Stimulated activated naive CD4-positive, alpha-beta T cell treated with Interleukin-2 at 50 U/mL for 16 hours (primary cell): ENCODE data around the gene EML6.
"Not testable (repeated sequence)": the region's sequence is repeated elsewhere in the genome, so short reads cannot be mapped to it uniquely, and the experiment has no call there.

Source experiments
- DNase-seq: peaks from one replicate; lab custom pipeline; 2025; lab: John Stamatoyannopoulos, UW

The EML6 gene

GRCh38 chr2:54723131-54723995 lies at the start of gene EML6:
Gene EML6 (plus strand): TSS chr2:54723662. CDS start chr2:54725062, 1,400 bp downstream.
- DNase-seq: peak; percentile 99

DNA sequence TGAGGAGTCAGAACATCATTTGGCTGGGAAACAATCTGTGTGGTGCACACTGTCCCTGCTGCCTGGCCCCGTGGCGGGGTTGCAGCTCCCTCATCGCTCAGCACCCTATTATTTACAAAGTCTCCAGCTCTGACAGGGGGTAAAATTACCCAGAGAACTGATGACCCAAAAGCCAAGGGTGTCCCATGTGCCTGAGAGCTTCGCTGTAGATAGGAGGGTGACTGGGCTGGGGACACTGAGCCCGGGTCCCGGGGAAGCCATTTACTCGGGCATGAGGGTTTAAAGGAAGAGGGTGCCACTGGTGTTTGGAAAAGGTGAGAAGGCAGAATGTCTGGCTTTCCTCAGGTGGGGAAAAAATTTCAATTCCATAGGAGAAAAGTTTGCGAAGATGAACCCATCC lies 48.2 kb upstream of the EML6 start:
- DNase-seq: no peak

DNA sequence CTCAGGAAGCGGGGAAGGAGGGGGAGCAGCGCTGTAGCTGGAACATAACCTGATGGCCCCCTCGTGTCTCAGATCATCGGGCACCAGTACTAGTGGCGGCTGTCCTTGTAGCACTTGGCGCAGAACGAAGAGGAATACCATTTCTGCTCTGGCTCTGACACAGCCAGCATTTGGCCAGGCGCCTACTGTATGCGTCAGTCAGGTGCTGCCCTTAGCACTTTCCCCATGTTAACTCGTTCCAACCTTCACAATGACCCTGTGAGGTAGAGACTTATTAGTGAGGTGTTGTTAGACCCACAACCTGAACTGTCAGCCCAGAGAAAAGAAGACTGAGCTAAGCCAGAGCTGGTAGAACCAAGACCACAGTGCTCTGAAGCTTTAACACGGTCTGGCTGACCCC lies 47.7 kb upstream of the EML6 start:
- no peak for DNase-seq

- DNase-seq: no peak
Measured at GRCh38 chr2:54676656-54677055, 46.8 kb upstream of the EML6 start.

- no peak for DNase-seq
Measured at GRCh38 chr2:54677476-54678265, 45.8 kb upstream of the EML6 start.

DNA sequence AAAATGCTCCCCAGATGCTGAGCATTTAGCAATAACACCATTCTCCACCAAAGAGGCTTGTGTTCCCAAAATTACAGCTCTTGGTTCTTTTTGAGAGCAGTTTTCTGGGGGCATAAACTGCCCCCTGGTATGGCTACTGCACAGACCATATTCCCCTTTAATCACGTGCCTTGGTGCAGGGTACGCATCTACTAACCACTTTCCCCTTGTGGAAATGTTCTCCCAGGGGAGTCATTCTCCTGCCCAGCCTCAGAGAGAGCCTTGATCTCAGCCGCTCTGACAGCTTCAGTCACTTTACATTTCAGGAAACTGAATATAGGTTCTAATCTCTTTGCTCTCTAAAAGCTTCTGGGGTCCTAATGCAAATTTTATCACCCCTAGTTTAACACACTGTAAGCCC lies 44.7 kb upstream of the EML6 start:
- no peak for DNase-seq

DNA sequence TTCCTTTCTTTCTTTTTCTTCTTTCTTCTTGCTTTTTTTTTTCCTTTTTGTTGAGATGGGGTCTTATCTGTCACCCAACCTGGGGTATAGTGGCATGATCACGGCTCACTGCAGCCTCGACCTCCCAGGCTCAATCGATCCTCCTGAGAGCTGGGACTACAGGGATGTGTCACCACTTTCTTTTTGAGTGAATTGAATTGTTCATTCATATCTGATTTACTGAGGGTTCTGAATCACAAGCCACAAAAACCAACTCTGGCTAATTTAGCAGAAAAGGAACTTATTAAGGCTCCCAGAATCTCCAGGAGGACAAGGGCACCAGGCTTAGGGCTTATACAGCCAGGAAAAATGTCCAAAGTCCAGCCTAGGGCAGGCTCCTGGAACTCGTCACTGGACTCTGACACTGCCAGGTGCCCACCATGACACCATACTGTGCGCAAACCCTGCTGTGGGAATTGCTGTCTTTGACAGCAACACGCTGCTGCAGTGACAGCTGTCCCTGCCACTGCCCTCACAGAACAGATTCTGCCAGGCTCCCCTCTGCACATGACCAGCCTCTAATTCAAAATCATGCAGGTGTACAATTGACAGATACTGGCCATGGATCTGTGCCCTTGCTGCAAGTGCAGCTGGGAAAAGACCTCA lies 42.9 kb upstream of the EML6 start:
- peak; percentile 43 for DNase-seq

- no peak for DNase-seq
Measured at GRCh38 chr2:54681416-54681815, 42.0 kb upstream of the EML6 start.

DNA sequence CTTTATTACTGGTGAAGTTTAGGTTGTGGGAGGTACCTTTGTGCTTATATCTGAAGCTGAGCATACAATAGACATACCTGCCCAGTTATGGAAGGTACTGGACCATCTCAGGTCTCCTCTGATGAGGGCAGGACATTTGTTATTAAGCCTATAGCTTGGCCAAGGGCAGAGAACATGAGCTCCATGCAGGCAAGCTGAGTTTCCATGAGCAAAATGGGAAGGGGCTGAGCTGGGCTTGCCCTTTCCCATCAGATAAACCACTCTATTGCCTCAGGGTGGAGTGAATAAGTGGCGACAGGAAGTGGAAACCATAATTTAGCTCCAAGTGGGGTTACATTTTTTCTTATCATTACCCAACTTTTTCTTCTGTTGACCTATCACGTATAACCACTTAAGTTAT lies 39.9 kb upstream of the EML6 start:
- DNase-seq: no peak

GRCh38 chr2:54685263-54685775 lies 38.1 kb upstream of the EML6 start:
- no peak for DNase-seq

DNA sequence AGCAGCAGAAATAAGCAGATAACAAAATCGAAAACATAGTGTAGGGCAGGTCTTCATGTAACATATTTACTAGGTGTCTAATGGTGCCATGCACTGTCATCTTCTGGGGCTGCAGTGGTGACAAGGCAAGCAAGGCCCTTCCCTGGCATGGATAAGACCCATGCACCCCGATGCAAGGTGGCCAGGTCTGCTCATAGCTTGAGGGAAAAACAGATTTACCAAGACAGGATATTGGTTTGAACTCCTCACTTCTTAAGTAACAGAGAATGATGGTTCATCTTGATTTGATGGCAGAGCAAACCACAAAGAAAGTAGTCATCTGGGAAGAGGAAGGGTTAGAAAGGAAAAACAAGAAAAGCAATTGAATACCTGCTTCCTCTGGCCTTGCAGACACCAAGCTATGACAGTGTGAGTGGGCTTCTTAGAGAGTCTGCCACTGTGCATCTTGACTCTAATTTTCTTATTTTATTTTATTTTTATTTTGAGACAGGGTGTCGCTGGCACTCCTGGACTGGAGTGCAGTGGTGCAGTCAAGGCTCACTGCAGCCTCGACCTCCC lies 35.8 kb upstream of the EML6 start:
- no peak for DNase-seq

DNA sequence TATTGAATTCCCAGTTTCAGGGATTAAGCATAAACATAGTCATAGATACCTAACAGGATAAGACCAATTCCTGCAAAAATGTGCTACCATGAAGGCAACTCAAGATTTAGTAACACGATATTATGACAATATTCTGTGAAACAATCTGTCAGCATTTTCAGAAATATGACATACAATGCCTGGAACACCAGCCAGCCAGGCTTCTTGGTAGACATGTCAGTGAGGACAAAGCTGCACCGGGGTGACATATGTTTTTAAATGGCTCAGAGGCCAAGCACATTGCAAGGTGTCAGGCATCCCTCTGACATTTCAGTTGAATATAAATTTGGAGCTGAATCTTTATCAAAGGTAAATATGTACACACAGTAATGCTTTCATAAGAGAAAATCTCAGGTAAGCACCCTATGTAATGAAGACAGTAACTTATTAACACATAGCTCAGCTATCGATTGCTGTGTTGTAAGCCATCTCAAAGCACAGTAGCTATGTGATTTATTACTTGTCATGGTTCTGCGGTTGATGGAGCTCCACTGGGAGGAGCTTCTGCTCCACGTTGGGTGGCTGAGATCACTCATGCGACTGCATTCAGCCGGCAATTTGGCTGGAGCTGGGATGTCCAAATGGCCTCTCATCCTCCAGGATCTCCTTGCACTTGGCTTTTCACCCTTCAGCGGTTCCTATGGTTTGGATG lies 31.9 kb upstream of the EML6 start:
- DNase-seq: no peak

GRCh38 chr2:54692556-54692955 lies 30.9 kb upstream of the EML6 start:
- DNase-seq: no peak

- DNase-seq: no peak
Measured at GRCh38 chr2:54695378-54695777, 28.1 kb upstream of the EML6 start.

DNA sequence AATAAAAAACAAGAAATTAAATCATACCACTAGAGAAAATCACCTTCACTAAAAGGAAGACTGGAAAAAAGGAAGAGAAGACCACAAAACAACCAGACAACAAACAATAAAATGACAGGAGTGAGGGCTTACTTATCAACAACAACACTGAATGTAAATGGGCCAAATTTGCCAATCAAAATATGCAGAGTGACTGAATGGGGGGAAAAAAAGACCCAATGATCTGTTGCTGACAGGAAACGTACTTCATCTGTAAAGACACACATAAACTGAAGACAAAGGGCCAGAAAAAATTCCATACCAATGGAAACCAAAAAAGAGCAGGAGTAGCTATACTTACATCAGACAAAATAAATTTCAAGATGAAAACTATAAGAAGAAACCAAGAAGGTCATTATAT lies 25.5 kb upstream of the EML6 start:
- DNase-seq: no peak

GRCh38 chr2:54698926-54699325 lies 24.5 kb upstream of the EML6 start:
- DNase-seq: not testable (repeated sequence)

DNA sequence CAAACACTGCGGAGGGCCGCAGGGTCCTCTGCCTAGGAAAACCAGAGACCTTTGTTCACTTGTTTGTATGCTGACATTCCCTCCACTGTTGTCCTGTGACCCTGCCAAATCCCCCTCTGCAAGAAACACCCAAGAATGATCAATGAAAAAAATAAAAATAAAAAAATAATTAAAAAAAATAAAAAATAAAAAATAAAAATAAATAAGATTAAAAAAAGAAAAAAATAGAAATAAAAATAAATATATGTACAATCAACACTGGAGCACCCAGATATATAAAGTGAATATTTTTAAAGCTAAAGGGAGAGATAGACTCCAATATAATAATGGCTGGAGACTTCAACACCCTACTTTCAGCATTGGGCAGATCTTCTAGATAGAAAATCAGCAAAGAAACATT lies 23.8 kb upstream of the EML6 start:
- no peak for DNase-seq

DNA sequence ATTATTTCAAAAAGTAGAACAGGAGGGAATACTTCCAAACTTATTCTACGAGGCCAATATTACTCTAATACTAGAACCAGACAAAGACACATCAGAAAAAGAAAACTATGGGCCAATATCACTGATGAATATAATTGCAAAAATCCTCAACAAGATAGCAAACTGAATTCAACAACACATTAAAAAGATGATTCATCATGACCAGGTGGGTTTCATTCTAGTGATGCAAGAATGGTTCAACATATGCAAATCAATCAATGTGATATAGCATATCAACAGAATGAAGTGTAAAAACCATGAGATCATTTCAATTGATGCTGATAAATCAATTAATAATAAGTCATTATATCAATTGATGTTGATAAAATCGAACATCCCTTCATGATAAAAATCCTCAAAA lies 22.4 kb upstream of the EML6 start:
- DNase-seq: no peak

DNA sequence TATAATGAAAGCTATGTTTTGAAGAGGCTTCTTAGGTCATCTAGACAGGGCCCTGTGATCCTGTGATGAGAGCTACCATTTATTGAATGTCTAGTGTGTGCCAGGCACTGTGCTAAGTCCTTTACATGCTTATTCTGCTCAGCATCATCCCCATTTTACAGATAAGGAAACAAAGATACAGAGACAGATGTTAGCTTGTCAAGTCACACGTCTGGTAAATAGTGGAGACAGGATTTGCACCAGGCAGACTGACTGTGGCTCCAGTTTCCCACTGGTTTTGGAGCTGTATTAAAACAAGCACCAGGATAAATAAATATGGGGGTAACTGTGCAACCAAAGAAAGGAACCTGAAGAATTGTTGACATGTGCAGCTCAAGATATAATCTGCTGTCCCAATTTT lies 19.2 kb upstream of the EML6 start:
- no peak for DNase-seq

- DNase-seq: no peak
Measured at GRCh38 chr2:54704688-54705605, 18.5 kb upstream of the EML6 start.

GRCh38 chr2:54706622-54707021 lies 16.8 kb upstream of the EML6 start:
- no peak for DNase-seq
